ENCODE data around the gene MRRF. TPM values are rescaled to one million over a fixed set of nuclear protein-coding genes. Genes with fewer than 3 reads are reported as not detected.
A peak's percentile ranks its signal among the peaks of the same experiment; 100 is the strongest.

The MRRF gene
- polyA plus RNA-seq, 1 donor (not counting 4 experiments of a cell fraction or from before 2014, with no cell fraction given): 82.6 TPM

GRCh38 chr9:122349201-122349600, 84.5 kb downstream of the MRRF start:
- no peak overlapping the region for H2AFZ ChIP-seq (ENCODE audit: control insufficient read depth, low read length)
- no peak overlapping the region for H3K4me3 ChIP-seq (ENCODE audit: control insufficient read depth in 2 of 3, extremely low read depth in 1 of 3, insufficient read depth in 2 of 3, low read depth in 1 of 3, low read length in 3 of 3)
- dilution Hi-C loops (cut with MboI; ENCODE audit: extremely low pct_ligation_motif_present, low sequenced_read_pairs): no loop called here
- TF ChIP-seq CTCF (optimal IDR thresholded peaks at IDR 0.05 in 1 of 3, IDR thresholded peaks at IDR 0.05 in 1 of 3, conservative IDR thresholded peaks at IDR 0.05 in 1 of 3; ENCODE audit: extremely low read depth in 1 of 3, insufficient read depth in 2 of 3, low read length in 3 of 3) (no peak), EZH2 (IDR thresholded peaks at IDR 0.05; ENCODE audit: low read length) (no peak)
- H4K20me1 ChIP-seq (ENCODE audit: control insufficient read depth, extremely low read depth, insufficient read depth, low read length): no peaks in the 10 kb centered on the region
- peaks cover 6% of the 10 kb centered on the region for H3K4me1 ChIP-seq (ENCODE audit: control insufficient read depth, extremely low read depth, insufficient read depth, low read length)
- no peak overlapping the region for H3K4me2 ChIP-seq (ENCODE audit: control insufficient read depth, extremely low read depth, insufficient read depth, low read depth, low read length)
- no peaks in the 10 kb centered on the region for H3K9me1 ChIP-seq (ENCODE audit: control insufficient read depth, extremely low read depth, insufficient read depth, low read length)
- no peak overlapping the region for H3K27ac ChIP-seq (ENCODE audit: control insufficient read depth, insufficient read depth, low read length)
- no peak overlapping the region for H3K9ac ChIP-seq (ENCODE audit: control insufficient read depth, extremely low read depth, insufficient read depth, low read length)
- no peaks in the 10 kb centered on the region for H3K9me3 ChIP-seq (ENCODE audit: control insufficient read depth, low read depth, low read length)
- no peaks in the 10 kb centered on the region for H3K36me3 ChIP-seq (ENCODE audit: control insufficient read depth in 2 of 2, extremely low read depth in 1 of 2, insufficient read depth in 2 of 2, low read length in 2 of 2)
- no peaks in the 10 kb centered on the region for H3K79me2 ChIP-seq (ENCODE audit: control insufficient read depth, insufficient read depth, low read length)
- DNase-seq (ENCODE audit: low read depth, low spot score): no peak
- H3K27me3 ChIP-seq (ENCODE audit: control insufficient read depth, extremely low read depth, insufficient read depth, low read length): peaks cover 5% of the 10 kb centered on the region
- no peak for FAIRE-seq

- H3K27me3 ChIP-seq (ENCODE audit: control insufficient read depth, extremely low read depth, insufficient read depth, low read length): peaks cover 5% of the 10 kb centered on the region
- no peak for DNase-seq (ENCODE audit: low read depth, low spot score)
- FAIRE-seq: peak; percentile 79
- H3K4me1 ChIP-seq (ENCODE audit: control insufficient read depth, extremely low read depth, insufficient read depth, low read length): peaks cover 6% of the 10 kb centered on the region
- no peak overlapping the region for H3K4me2 ChIP-seq (ENCODE audit: control insufficient read depth, extremely low read depth, insufficient read depth, low read depth, low read length)
- H3K79me2 ChIP-seq (ENCODE audit: control insufficient read depth, insufficient read depth, low read length): no peaks in the 10 kb centered on the region
- no peak overlapping the region for H3K27ac ChIP-seq (ENCODE audit: control insufficient read depth, insufficient read depth, low read length)
- H3K9me1 ChIP-seq (ENCODE audit: control insufficient read depth, extremely low read depth, insufficient read depth, low read length): no peaks in the 10 kb centered on the region
- no peaks in the 10 kb centered on the region for H4K20me1 ChIP-seq (ENCODE audit: control insufficient read depth, extremely low read depth, insufficient read depth, low read length)
- TF ChIP-seq EZH2 (IDR thresholded peaks at IDR 0.05; ENCODE audit: low read length) (no peak), CTCF (optimal IDR thresholded peaks at IDR 0.05 in 1 of 3, IDR thresholded peaks at IDR 0.05 in 1 of 3, conservative IDR thresholded peaks at IDR 0.05 in 1 of 3; ENCODE audit: extremely low read depth in 1 of 3, insufficient read depth in 2 of 3, low read length in 3 of 3) (peak; percentile 93 to 99 (median 96))
- no peak overlapping the region for H3K4me3 ChIP-seq (ENCODE audit: control insufficient read depth in 2 of 3, extremely low read depth in 1 of 3, insufficient read depth in 2 of 3, low read depth in 1 of 3, low read length in 3 of 3)
- H3K9me3 ChIP-seq (ENCODE audit: control insufficient read depth, low read depth, low read length): no peaks in the 10 kb centered on the region
- H2AFZ ChIP-seq (ENCODE audit: control insufficient read depth, low read length): no peak overlapping the region
- H3K9ac ChIP-seq (ENCODE audit: control insufficient read depth, extremely low read depth, insufficient read depth, low read length): no peak overlapping the region
- no peaks in the 10 kb centered on the region for H3K36me3 ChIP-seq (ENCODE audit: control insufficient read depth in 2 of 2, extremely low read depth in 1 of 2, insufficient read depth in 2 of 2, low read length in 2 of 2)
- dilution Hi-C loops (cut with MboI; ENCODE audit: extremely low pct_ligation_motif_present, low sequenced_read_pairs): no loop called here
Observed at GRCh38 chr9:122350577-122351355, 86.1 kb downstream of the MRRF start.

All from keratinocyte (primary cell).